Muscle of back (tissue), 11 donors: ENCODE results near the gene PES1. TPM values are rescaled to one million over a fixed set of nuclear protein-coding genes. Genes with fewer than 3 reads are reported as not detected.
"Not testable (repeated sequence)": the region's sequence is repeated elsewhere in the genome, so short reads cannot be mapped to it uniquely, and the experiment has no call there.

Experiments used
- DNase-seq, 3 donors: peaks; one replicate each; pipeline versions ENCODE4 v3.0.0 to v3.0.0-alpha.2; 2013
- polyA plus RNA-seq, 10 donors: library from polyadenylated mRNA; unstranded; fragments of 120-200 nt; gene quantifications; one replicate each; pipeline ENCODE4 v1.2.1, GENCODE V29; 2013; ENCODE audit not compliant: insufficient read length in 10 of 10

PES1 gene
- polyA plus RNA-seq, 10 donors, result 36.7 to 53.4 (median 45.2) TPM

DNA sequence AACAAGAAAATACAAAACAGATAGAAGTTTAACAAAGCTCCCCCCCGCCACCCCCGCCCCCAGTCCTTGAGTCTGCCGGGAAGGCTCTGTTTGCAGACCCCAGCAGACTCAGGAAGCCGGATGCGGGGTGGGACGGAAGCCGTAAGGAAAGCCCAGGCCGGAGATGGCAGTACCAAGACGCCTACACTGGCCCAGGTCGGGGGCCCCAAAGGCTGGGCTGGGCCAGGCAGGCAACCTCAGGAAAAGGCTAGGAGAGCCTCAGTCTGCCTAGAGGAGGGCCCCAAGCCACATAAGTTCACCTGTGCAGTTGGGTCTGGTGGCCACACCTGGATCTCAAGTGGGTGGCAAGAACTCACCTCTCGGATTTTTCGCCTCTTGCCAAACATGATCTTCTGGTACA lies 13.2 kb downstream of the PES1 start:
- DNase-seq, result no peak

DNA sequence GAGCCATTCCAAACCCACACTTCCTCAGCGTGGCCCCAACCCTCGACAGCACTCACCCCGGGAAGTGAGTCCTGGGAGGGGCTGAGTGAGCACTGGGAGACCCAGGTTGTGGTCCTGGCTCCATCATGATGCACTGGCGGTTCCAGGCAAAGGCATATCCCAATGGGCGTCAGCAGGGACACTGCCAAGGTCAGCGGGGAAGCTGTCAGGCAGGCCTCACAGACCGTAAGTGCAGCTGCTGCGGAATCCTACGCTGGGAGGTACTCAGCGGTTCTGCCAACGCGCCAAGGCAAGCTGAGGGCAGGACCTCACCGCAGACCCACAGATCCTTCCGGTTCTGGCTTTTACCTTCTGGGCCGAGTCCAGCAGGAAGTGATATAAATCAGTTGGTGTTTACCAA lies 15.9 kb downstream of the PES1 start:
- peak in 1 of 3 donors; percentile 32 for DNase-seq

DNA sequence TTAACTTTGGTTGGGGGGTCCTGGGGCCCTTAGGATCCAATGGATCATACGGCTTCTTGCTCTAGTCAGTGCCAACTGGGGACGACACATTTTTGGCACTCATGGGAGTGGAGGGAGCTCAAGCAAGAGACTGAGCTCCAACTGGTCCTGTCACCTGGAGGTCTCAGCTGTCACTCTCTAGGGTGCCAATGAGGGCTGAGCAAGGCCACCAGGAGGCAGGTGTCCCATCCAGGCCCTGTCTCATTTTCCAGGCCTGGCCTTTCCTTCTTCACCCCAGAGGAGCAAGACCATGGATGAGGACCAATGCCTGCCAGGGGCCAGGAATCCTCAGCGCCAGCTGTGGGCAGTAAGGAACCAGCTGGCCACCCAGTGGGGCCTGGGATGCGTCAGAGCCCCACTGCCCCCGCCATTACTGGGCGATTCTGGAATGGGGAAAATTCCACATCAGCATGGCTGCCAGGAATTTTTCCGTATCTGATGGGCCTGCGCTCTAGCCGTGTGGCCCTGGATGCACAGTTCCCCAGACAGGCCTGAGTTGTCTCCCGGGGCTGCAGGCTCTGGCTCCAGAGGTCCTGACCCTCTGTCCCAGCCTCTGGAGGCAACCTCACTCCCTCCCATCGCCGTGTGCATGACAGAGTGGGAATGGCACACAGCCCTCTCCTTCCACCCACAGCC lies 16.6 kb downstream of the PES1 start:
- DNase-seq, result peak; percentile 25 to 63 (median 38)

DNA sequence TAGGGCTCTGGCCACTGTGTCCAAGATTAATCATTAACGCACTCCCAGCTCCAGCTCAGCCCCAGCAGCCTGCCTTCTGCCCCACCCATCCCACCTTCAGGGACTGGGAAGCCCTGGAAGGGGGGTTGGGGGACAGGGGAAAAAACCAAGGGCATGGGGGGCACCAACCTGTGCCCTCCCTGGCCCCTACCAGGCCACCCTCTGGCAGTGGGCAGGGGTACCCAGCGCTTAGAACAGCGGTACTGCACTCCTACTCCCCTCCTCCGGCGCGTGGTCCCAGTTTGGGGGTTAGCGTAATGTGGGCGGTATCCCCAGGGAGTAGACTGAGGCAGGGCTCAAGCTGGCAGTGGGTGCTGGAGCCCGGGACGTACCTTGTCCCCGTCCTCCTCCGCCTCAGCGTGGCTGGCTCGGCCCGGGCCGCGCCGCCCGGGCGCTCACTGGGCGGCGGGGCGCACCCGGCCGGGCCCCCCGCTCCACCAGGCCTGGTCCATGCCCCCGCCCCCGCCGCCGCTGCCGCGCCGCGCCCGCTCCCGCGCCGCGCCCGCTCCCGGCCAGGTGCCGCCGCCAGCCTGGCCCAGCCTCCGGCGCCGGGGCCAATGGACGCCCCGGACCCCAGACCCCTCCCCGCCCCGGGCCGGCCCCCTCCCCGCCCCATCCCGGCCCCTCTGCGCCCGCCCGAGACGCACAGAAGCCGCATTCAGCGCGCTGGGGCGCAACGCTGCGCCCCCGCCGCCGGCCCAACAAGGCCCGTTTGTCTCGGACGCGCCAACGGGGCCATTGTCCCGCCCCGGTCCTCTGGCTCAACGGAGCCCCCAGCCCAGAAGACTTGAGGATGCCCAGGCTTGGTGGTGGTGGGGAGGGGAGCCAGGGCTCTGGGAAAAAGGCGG lies 17.4 kb downstream of the PES1 start, which contains the start of gene GAL3ST1:
Gene GAL3ST1, minus strand, starts transcription at position 571 of the 887 bp plus-strand sequence. CDS start 17,273 bp downstream, outside the sequence.
- DNase-seq, result peak in 1 of 3 donors; percentile 20

DNA sequence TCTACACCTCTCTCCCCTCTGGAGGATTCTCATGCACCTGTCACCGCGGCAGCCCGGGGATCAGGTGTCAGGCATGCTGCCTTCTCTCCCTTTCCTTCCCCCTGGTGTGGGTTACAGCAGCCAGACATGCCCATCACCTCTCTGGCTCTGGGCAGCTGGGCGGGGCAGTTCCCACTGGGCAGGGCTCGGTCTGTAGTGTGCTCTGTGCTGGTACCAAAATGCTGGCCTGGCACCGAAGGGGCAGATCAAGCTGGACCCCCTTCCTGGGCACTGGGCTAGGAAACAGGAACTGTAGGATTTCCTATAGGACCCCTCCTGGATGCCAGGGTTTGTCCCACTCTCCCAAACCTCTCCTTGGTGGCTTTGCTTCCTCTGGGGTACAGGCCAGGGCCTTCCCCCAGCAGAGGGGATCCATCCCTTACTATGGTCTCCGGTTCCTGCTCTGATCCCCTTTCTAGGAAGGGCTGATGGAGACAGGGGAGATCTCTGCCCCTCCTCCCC lies 18.1 kb downstream of the PES1 start:
- DNase-seq, result peak in 2 of 3 donors; percentile 26 to 33

DNA sequence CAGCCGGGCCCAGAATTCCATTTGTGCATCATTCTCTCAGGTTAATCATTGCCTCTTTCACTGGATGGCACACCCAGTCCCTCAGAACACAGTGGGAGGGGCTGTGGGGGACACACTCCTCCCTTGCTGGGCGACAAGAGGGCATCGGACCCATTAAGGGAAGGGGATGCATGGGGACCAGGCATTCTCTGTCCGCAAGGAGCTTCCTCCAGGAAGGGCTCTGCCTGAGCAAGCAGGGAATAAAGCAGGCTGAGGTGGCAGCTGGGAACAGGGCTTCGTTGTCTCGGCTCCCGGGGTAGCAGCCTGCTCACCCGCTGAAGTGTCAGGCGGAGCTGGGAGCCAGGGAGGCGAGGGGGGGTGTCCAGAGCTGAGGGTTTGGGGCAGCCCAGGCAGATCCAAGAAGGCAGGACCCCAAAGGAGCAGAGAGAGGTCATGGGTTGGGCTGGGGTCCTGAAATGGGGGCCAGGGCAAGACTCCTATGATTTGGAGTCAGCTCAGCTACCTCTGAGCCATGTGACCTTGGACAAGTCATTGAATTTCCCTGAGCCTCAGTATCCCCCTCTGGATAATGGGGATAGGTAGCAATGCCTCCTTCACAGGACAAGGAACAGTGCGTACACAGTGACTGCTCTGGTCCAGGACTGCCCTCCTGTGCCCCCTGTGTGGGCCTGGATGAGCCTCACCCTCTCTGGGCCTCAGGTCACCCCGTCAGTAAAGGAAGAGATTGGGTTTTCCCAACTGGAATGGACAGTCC lies 18.7 kb downstream of the PES1 start:
- DNase-seq, result no peak

DNA sequence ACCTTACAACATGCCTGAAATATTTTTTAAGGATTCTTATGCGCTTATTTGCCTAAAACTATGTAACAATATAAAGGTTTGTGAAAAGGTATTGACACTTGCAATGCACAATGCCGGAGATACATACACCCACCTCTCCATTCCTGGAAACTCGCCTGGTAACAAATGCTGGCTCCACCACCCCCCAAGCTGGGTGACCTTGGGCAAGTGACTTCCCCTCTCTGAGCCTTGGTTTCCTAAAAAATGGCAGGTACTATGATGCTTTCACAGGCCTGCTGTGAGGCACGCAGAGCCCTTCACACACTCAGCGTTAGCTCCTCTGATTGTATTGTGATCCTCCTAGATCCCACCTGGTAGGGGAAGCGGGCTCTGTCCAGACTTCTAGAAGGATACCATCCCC lies 19.5 kb downstream of the PES1 start:
- DNase-seq, result no peak

DNA sequence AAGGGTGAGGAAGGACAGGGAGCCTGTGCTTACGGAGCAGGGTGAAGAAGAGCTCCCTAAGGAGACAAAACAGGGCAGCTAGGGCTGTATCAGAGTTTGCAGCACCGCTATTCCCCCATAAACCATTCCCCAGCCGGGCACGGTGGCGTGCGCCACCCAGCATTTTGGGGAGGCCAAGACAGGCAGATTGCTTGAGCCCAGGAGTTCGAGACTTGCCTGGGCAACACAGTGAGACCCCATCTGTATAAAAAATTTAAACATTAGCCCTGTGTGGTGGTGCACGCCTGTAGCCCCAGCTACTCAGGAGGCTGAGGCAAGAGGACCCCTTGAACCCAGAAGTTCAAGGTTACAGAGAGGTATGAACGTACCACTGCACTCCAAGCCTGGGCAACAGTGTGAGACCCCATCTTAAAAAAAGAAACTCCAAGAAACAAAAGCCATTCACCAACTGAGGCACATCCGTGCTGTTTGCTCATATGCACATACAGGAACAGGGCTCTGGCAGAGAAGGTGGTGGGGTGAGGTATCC lies 22.0 kb downstream of the PES1 start:
- DNase-seq, result no peak

DNA sequence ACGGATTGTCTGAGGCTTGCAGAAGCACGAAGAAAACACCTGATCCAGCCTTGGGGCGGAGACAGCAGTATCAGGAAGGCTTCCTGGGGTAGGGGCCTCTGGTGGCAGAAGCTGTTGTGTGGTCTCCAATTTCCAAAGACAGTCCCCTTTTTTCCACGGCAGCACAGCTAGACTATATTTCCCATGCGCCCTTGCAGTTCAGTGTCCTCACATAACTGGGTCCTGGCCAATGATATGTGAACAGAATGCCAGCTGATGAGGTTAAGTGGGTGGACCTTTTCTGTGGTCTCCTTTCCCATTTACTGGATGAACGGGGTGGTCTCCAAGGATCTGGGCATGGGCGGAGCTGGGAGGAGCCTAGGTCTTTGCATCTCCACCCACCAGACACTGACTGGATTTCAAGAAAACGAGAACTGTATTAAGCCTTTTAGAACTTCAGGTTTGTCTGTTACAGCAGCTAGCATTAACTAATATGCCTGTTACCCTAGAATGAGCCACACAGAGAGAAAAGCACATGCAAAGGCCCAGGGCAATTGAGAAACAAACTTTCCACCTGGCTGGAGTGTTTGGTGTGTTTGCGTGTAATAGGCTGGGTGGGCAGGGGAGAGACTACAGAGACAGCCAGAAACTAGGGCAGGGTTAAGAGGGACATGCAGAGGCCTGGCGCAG lies 23.4 kb downstream of the PES1 start:
- DNase-seq, result no peak

DNA sequence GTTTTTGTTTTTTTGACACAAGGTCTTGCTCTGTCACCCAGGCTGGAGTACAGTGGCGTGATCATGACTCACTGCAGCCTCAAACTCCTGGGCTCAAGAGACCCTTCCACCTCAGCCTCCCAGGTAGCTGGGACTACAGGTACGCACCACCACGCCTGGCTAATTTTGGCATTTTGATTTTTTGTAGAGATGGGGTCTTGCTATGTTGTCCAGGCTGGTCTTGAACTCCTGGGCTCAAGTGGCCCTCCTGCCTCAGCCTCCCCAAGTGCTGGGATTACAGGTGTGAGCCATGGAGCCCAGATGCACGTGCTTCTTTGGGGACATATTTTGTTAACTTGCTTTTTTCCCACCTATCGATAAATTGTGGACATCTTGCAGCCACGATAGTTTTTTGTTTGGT lies 24.4 kb downstream of the PES1 start:
- not testable (repeated sequence) for DNase-seq

DNA sequence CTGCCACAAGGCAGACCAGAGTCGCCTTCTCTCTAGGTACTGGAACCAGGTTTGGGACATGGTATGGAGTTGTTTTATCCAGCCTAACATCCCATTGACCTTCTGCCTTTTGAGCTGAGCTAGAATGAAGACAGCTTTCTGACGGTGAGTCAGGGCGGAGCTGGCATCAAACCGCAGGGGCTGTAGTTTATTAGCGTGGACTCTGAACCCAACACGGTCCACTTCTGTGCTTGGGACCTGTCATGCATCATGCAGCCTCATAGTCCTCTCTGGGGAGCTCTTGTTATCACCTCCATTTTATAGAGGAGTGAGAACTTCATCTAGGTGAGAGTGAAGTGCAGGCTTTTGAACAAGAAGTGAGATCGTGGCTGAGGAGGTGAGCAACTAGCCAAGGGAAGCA lies 25.6 kb downstream of the PES1 start:
- no peak for DNase-seq

DNA sequence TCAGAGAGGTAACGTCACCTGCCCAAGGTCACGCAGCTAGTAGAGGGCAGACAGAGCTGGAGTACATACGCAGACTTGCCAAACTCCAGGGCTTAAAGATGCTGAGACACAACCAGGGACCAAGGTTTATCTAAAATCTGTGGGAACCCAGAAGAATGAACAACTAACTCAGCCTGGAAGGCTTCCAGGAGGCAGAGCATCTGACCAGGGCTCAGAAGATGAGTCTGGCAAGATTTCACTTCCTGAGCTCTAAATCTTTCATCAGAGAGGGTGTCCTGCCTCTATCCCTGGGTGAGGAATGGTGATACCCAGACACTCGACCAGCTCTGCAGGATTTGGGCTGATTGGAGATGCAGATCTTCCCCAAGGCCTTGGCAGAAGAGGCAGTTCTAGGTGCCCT lies 26.4 kb downstream of the PES1 start:
- DNase-seq, result no peak

DNA sequence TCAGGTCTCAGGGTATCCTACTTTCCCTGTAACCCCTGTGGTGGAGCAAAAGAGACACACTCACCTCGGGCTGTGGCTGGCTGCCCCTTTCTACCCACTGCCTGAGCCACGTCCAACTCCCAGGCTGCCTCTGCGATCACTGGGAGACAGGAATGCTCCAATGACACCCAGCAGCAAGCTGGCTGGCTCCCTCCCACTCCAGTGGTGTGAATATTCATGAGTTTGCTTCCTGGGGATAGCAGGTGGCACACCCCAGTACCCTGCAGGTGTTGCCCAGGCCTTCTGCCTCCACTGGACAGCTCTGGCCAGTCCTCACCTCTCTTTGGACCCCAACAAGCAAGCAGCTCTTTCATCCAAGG lies 27.0 kb downstream of the PES1 start:
- no peak for DNase-seq

DNA sequence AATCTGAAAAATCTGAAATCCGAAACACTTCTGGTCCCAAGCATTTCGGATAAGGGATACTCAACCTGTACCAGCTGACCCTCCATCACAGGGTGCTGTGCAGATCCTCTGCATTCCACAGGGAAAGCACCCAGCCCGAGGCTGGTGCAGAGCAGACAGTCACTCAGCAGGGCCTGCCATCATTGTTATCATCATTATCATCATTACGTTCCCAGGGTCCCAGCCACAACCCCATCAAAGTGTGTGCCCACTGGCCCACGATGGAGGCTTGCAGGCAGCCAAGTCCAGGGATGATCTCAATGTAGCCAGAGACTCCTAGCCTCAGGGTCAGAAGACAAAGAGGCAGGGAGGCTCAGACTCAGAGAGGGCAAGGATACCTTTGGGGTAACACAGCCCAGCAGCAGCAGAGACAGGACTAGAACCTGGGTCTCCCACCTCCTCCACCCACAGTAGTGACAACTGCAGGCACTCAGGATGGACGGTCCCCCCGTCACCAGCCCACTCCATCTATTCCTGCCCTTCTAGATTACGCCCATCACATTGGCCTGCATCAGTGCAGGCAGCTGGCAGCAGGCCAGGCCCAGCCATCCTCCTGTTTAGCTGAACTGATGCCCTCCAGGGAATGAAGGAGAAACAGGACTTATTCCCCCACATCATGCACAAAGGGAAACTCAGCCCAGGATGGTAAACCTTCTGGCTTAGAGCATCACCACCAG lies 27.5 kb downstream of the PES1 start:
- no peak for DNase-seq

DNA sequence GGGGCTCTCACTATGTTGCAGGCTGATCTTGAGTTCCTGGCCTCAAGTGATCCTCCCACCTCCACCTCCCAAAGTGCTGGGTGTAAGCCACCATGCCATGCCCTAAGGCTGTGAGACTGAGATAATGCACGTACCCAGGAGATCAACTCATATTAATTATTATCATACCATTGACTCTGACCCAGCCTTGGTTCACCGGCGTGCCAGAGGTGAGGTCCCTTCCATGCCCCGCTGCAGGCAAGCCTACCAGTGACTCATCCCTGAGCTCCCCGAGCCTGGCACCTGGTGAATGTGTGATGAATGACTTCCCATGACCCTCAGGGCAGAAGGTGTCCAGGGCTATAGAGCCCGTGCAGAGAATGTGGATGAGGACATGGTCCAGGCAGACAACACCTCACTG lies 29.3 kb downstream of the PES1 start:
- no peak for DNase-seq

DNA sequence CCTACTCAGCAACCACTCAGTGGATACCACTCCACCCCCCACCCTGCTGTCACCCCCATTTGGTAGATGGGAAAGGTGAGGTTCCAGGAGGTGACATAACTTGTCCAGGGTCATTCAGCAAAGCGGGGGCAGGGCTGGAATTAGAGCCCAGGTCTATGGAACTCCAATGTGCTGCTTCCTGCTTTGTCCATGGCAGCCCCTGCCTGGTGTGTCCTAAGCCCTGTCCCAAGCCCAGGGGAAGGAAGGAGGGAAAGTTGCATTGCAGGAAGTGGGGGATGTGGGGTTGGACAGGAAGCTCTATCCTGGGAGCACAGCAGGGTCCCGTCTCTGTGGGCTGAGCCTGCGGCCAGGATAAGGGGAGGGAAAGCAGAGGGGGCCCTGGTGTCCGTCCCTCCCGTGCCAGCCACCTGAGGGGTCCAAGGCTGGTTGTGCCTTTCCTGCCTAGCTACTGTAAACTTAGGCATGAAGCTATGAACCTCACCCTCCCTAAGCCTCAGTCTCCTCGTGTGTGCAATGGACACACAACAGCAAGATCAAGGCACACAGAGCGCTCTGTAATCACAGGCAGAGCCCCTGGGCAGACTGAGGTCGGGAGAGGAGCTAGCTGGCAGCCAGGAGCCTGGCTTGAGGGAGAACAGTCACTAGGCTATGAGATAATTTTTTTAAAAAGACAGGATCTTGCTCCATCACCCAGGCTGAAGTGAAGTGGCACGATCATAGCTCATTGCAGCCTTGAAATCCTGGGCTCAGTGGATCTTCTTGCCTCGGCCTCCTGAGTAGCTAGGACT lies 30.1 kb downstream of the PES1 start:
- no peak for DNase-seq

DNA sequence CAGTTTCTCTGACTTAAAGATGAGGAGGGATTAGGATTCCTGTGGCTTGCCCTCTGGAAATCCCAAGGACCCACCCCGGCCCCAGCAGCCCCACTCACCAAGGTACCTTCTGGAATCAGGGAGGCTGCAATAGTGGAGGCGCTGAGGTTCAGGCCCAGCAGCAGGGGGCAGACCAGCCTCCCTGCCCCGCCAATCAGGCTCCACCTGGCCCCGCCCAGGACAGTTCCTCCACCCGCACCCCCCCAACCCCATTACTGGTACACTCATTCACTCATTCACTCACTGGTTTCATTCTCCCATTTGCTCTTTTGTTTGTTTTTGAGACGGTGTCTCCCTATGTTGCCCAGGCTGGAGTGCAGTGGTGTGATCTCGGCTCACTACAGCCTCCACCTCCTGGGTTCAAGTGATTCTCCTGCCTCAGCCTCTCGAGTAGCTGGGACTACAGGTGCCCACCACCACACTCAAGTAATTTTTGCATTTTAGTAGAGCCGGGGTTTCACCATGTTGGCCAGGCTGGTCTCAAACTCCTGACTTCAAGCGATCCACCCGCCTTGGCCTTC lies 31.0 kb downstream of the PES1 start:
- DNase-seq, result not testable (repeated sequence)

DNA sequence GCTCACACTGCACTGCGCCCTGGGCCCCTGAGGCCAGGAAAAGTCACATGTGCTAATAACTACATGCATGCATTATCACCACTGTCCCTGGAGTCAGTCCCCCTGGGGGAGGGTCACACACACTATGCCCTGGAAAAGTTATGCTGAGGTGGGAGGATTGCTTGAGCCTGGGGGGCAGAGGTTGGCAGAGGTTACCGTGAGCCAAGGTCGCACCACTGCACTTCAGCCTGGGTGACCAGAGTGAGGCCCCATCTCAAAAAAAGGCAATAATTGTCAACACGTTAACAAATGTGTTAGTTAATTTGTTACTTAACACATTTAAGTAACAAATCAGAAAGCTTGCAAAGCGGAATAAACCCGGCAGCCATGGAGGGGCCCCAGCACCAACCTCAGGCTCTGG lies 31.8 kb downstream of the PES1 start:
- DNase-seq, result no peak

DNA sequence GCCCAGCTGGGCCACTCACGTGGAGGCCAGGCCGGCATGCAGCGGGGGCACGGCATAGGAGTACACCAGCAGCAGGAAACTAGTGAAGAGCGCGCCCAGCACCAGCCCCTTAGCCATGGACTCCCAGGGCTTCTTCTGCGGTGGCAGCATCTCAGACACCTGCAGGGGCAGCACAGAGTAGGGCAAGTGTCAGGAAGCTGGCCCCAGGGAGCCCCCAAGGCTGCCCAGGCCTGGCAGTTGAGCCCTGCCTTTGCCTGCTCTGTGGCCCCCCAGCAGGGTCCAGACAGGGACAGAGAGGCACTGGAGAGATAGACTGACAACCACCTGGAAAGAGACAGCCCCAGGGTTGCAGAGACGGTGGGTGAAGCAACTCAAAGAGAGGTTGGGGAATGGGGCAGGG lies 34.5 kb downstream of the PES1 start:
- DNase-seq, result no peak

DNA sequence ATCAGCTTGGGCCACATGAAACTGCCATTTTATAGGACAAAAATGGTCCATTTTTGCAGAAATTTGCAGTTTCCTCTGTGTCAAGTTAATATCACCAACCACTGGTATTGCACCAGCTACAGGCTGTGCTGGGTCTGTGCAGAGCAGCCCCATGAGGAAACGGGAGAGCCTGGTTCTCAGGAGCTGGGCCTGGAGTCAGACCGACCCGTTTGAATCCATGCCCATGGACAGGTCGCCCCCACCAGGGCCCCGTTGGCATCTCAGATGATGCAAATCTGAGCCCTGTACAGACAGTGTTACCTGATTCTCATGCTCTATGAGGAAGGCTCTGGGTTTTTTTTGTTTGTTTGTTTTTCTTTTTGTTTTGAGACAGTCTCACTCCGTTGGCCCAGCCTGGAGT lies 35.3 kb downstream of the PES1 start:
- DNase-seq, result no peak
